Body of pancreas (tissue), 4 donors: Measurements from ENCODE around the gene CEMIP2.

Experiments
- CTCF ChIP-seq, 7 experiments: fragments of 450-650 bp in 4 of 7; fragments of 200-600 bp in 3 of 7; sonication (generic) in 3 of 7; IDR thresholded peaks; one replicate each; pipeline ENCODE4 v1.5.1; 2016 to 2019; ENCODE audit warnings: antibody characterized with exemption in 7 of 7
- POLR2A ChIP-seq, 3 donors: fragments of 450-650 bp; IDR thresholded peaks; one replicate each; pipeline ENCODE4 v1.6.1; 2016; ENCODE audit warnings: antibody characterized with exemption in 3 of 3, mild to moderate bottlenecking in 2 of 3

GRCh38 chr9:71736236-71736635, 32.1 kb downstream of the CEMIP2 start:
- no peak for TF ChIP-seq CTCF (IDR thresholded peaks at IDR 0.05)
- no peak for TF ChIP-seq POLR2A (IDR thresholded peaks at IDR 0.05)
